SK-N-SH (cell line): ENCODE data around the gene MAGEB16.

Source experiments
- CTCF ChIP-seq: fragments of 200-600 bp; sonication (generic); IDR thresholded peaks from 2 replicates; pipeline ENCODE4 v1.6.1; 2017; ENCODE audit warnings: antibody characterized with exemption, mild to moderate bottlenecking, moderate library complexity
- FOXM1 ChIP-seq: IDR thresholded peaks from 2 replicates; pipeline ENCODE4 v1.4.0; 2012; ENCODE audit warnings: low read depth, mild to moderate bottlenecking
- USF1 ChIP-seq: IDR thresholded peaks from 2 replicates; pipeline ENCODE4 v1.4.0; 2012; ENCODE audit warnings: low read depth, borderline replicate concordance

- TF ChIP-seq CTCF (no peak), FOXM1 (no peak), USF1 (no peak)
These were observed at the start of gene MAGEB16 for GRCh38 chrX:35798042-35798441.
